OCI-LY7 (cell line): Measurements from ENCODE around the gene PLCG1.

Experiments used
- EZH2phosphoT487 ChIP-seq: fragments of 200-600 bp; sonication (generic); IDR thresholded peaks from 2 replicates; pipeline ENCODE4 v1.6.1; 2018; ENCODE audit warnings: low read depth, borderline replicate concordance, mild to moderate bottlenecking, mixed run types, antibody characterized with exemption, low read length, moderate library complexity, mixed read lengths
- TF ChIP-seq, protein P1 (sequence below): fragments of 200-600 bp; sonication (generic); conservative IDR thresholded peaks from 2 replicates; pipeline ENCODE4 v1.5.1; 2014; ENCODE audit warnings: mild to moderate bottlenecking, antibody characterized with exemption, low read length, moderate library complexity, mixed read lengths

DNA sequence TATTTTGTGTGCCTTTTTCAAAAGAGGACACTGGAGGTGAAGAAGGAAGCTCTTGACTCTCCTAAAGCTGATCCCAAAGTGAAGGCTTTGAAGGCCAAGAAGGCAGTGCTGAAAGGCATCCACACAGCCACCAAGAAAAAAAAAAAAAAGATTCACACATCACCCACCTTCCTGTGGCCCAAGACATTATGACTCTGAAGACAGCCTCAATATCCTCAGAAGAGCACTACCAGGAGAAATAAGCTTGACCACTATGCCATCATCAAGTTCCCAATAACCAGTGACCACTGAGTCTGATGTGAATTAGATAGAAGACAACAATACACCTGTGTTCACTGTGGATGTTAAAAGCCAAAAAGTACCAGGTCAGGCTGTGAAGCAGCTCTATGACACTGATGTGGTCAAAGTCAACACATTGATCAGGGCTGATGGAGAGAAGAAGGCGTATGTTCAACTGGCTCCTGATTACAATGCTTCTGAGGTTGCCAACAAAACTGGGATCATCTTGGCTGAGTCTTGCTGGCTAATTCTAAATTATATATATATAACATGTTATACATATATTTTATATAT is 59.4 kb downstream of the PLCG1 start:
- TF ChIP-seq, protein P1, sequence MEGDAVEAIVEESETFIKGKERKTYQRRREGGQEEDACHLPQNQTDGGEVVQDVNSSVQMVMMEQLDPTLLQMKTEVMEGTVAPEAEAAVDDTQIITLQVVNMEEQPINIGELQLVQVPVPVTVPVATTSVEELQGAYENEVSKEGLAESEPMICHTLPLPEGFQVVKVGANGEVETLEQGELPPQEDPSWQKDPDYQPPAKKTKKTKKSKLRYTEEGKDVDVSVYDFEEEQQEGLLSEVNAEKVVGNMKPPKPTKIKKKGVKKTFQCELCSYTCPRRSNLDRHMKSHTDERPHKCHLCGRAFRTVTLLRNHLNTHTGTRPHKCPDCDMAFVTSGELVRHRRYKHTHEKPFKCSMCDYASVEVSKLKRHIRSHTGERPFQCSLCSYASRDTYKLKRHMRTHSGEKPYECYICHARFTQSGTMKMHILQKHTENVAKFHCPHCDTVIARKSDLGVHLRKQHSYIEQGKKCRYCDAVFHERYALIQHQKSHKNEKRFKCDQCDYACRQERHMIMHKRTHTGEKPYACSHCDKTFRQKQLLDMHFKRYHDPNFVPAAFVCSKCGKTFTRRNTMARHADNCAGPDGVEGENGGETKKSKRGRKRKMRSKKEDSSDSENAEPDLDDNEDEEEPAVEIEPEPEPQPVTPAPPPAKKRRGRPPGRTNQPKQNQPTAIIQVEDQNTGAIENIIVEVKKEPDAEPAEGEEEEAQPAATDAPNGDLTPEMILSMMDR, result no peak
- no peak for TF ChIP-seq EZH2phosphoT487
